Measurements from ENCODE around the gene CRIM1.

CRIM1 gene

GRCh38 chr2:36371928-36372391, 16.4 kb downstream of the CRIM1 start:
- DNase-seq (ENCODE audit: low read depth) = no peak

GRCh38 chr2:36373149-36373926, 17.8 kb downstream of the CRIM1 start:
- DNase-seq (ENCODE audit: low read depth) = no peak

GRCh38 chr2:36374585-36374984, 19.0 kb downstream of the CRIM1 start:
- no peak for DNase-seq (ENCODE audit: low read depth)

- no peak for DNase-seq (ENCODE audit: low read depth)
Measured at GRCh38 chr2:36376319-36376765, 20.8 kb downstream of the CRIM1 start.

- no peak for DNase-seq (ENCODE audit: low read depth)
Measured at GRCh38 chr2:36376992-36377738, 21.6 kb downstream of the CRIM1 start.

- no peak for DNase-seq (ENCODE audit: low read depth)
Measured at GRCh38 chr2:36379710-36380448, 24.3 kb downstream of the CRIM1 start.

GRCh38 chr2:36380624-36381481, 25.3 kb downstream of the CRIM1 start:
- DNase-seq (ENCODE audit: low read depth) = no peak

- no peak for DNase-seq (ENCODE audit: low read depth)
Measured at GRCh38 chr2:36381993-36382392, 26.4 kb downstream of the CRIM1 start.

- no peak for DNase-seq (ENCODE audit: low read depth)
Measured at GRCh38 chr2:36382472-36382871, 26.9 kb downstream of the CRIM1 start.

- no peak for DNase-seq (ENCODE audit: low read depth)
Measured at GRCh38 chr2:36383726-36384125, 28.1 kb downstream of the CRIM1 start.

- DNase-seq (ENCODE audit: low read depth) = no peak
Measured at GRCh38 chr2:36384454-36384853, 28.9 kb downstream of the CRIM1 start.

GRCh38 chr2:36385603-36386002, 30.0 kb downstream of the CRIM1 start:
- DNase-seq (ENCODE audit: low read depth) = no peak

GRCh38 chr2:36387258-36387916, 31.8 kb downstream of the CRIM1 start:
- DNase-seq (ENCODE audit: low read depth) = no peak

GRCh38 chr2:36388472-36388871, 32.9 kb downstream of the CRIM1 start:
- DNase-seq (ENCODE audit: low read depth) = no peak

GRCh38 chr2:36389091-36389564, 33.5 kb downstream of the CRIM1 start:
- DNase-seq (ENCODE audit: low read depth) = no peak

GRCh38 chr2:36389577-36389976, 34.0 kb downstream of the CRIM1 start:
- DNase-seq (ENCODE audit: low read depth) = no peak

- DNase-seq (ENCODE audit: low read depth) = no peak
Measured at GRCh38 chr2:36392571-36393255, 37.1 kb downstream of the CRIM1 start.

- no peak for DNase-seq (ENCODE audit: low read depth)
Measured at GRCh38 chr2:36393738-36394256, 38.2 kb downstream of the CRIM1 start.

GRCh38 chr2:36394804-36395203, 39.2 kb downstream of the CRIM1 start:
- no peak for DNase-seq (ENCODE audit: low read depth)

GRCh38 chr2:36395866-36396265, 40.3 kb downstream of the CRIM1 start:
- DNase-seq (ENCODE audit: low read depth) = no peak

All from CMK (cell line).